ENCODE measurements around the gene THAP9. TPM values are rescaled to one million over a fixed set of nuclear protein-coding genes. Genes with fewer than 3 reads are reported as not detected.
"Not testable (repeated sequence)": the region's sequence is repeated elsewhere in the genome, so short reads cannot be mapped to it uniquely, and the experiment has no call there.

THAP9 gene
- total RNA-seq, 1 experiment from 2014 or later, result 7.9 TPM

DNA sequence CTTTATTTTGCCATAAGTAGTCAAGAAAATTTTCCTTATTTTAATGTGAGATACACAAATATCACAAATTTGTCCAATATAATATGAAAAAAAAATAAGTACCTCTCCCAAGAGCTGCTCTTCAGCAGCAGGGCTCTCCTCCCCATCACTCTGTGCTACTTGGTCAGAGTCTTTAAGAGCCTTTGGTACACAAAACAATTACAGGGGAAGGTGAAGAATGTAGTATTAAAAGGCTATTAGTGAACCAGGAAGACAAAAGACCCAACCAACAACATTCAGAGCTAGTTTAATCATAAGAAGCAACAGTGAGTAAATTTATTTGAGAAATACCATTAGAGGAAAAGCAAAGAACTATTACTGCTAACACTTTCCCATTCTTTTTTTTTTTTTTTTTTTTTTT is 39.0 kb upstream of the THAP9 start:
- no peak overlapping the region for H3K27ac Mint-ChIP-seq (ENCODE audit: unreplicated experiment)
- ChIA-PET CTCF (no interaction called here), POLR2A (no interaction called here)
- H3K9me3 Mint-ChIP-seq (ENCODE audit: unreplicated experiment), result no peaks in the 10 kb centered on the region
- H3K4me1 Mint-ChIP-seq (ENCODE audit: low read depth, unreplicated experiment), result no peaks in the 10 kb centered on the region
- H3K27me3 Mint-ChIP-seq (ENCODE audit: insufficient read depth, unreplicated experiment), result no peaks in the 10 kb centered on the region
- no peak for DNase-seq
- no peak overlapping the region for H3K4me3 Mint-ChIP-seq (ENCODE audit: unreplicated experiment)
- TF ChIP-seq, protein P1, sequence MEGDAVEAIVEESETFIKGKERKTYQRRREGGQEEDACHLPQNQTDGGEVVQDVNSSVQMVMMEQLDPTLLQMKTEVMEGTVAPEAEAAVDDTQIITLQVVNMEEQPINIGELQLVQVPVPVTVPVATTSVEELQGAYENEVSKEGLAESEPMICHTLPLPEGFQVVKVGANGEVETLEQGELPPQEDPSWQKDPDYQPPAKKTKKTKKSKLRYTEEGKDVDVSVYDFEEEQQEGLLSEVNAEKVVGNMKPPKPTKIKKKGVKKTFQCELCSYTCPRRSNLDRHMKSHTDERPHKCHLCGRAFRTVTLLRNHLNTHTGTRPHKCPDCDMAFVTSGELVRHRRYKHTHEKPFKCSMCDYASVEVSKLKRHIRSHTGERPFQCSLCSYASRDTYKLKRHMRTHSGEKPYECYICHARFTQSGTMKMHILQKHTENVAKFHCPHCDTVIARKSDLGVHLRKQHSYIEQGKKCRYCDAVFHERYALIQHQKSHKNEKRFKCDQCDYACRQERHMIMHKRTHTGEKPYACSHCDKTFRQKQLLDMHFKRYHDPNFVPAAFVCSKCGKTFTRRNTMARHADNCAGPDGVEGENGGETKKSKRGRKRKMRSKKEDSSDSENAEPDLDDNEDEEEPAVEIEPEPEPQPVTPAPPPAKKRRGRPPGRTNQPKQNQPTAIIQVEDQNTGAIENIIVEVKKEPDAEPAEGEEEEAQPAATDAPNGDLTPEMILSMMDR (IDR thresholded peaks at IDR 0.05; ENCODE audit: insufficient read depth in 1 of 2, low read depth in 1 of 2, low read length in 1 of 2, severe bottlenecking in 1 of 2, unreplicated experiment in 1 of 2), result no peak
- Histone ChIP-seq H3K4me3 (ENCODE audit: low read depth, low read length) (no peak overlapping the region), H3K4me1 (no peaks in the 10 kb centered on the region), H3K9me3 (no peaks in the 10 kb centered on the region), H3K27me3 (replicated peaks; ENCODE audit: control insufficient read depth, insufficient read depth, low read length) (no peaks in the 10 kb centered on the region), H3K36me3 (ENCODE audit: control insufficient read depth, insufficient read depth, low read length) (no peaks in the 10 kb centered on the region)
- no TSS peak for BruUV-seq (replicated peaks)
- H3K36me3 Mint-ChIP-seq (ENCODE audit: insufficient read depth, unreplicated experiment), result peaks cover 69% of the 10 kb centered on the region
- intact Hi-C loops (cut with micrococcal nuclease; ENCODE audit: unreplicated experiment), result no loop called here

DNA sequence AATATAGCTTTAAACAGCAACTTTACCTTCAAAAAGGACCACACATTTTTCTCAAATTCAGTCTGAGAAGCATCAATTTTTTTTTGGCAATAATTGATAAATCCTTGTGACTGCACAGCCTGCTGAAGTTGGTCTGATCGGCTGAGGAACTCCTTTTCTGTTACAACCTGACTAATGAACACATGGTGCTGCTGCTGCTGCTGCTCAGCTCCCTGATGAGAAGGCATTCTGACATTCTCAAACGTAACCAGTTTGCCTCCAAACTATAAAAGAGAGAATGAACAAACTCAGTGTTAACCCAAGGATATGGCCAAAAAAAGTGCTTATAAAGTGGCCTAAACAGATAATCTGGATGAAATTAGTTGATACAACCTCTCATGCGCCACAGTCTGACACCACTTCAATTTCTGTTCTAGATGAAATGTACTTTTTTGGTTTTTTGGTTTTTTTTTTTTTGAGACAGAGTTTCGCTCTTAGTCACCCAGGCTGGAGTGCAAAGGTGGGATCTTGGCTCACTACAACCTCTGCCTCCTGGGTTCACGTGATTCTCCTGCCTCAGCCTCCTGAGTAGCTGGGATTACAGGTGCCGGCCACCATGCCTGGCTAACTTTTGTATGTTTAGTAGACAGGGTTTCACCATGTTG is 36.1 kb upstream of the THAP9 start:
- H3K9me3 Mint-ChIP-seq (ENCODE audit: unreplicated experiment), result no peaks in the 10 kb centered on the region
- no peaks in the 10 kb centered on the region for H3K27me3 Mint-ChIP-seq (ENCODE audit: insufficient read depth, unreplicated experiment)
- TF ChIP-seq, protein P1 (IDR thresholded peaks at IDR 0.05; ENCODE audit: insufficient read depth in 1 of 2, low read depth in 1 of 2, low read length in 1 of 2, severe bottlenecking in 1 of 2, unreplicated experiment in 1 of 2), result no peak
- no peaks in the 10 kb centered on the region for H3K9me3 ChIP-seq
- H3K36me3 Mint-ChIP-seq (ENCODE audit: insufficient read depth, unreplicated experiment), result peaks cover 80% of the 10 kb centered on the region
- H3K4me3 Mint-ChIP-seq (ENCODE audit: unreplicated experiment), result no peak overlapping the region
- DNase-seq, result no peak
- no TSS peak for BruUV-seq (replicated peaks)
- ChIA-PET POLR2A (no interaction called here), CTCF (no interaction called here)
- intact Hi-C loops (cut with micrococcal nuclease; ENCODE audit: unreplicated experiment), result no loop called here
- H3K36me3 ChIP-seq (ENCODE audit: control insufficient read depth, insufficient read depth, low read length), result no peaks in the 10 kb centered on the region
- H3K4me1 ChIP-seq, result no peaks in the 10 kb centered on the region
- no peaks in the 10 kb centered on the region for H3K27me3 ChIP-seq (replicated peaks; ENCODE audit: control insufficient read depth, insufficient read depth, low read length)
- no peak overlapping the region for H3K27ac Mint-ChIP-seq (ENCODE audit: unreplicated experiment)
- no peaks in the 10 kb centered on the region for H3K4me1 Mint-ChIP-seq (ENCODE audit: low read depth, unreplicated experiment)
- no peak overlapping the region for H3K4me3 ChIP-seq (ENCODE audit: low read depth, low read length)

DNA sequence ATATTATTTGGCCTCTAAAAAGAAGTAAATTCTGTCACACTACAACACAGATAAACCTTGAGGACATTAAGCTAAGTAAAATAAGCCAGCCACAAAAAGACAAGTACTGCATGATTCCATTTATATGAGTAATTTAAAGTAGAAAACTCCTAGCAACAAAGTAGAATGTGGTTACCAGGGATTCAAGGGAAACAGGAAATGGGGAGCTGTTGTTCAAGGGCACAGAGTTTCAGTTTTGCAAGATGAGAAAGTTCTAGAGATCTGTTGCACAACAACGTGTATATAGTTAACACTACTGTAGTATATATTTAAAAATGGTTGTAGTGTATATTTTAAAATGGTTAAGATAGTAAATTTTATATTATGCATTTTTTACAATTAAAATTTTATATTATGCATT is 34.9 kb upstream of the THAP9 start:
- Mint-ChIP-seq H3K9me3 (ENCODE audit: unreplicated experiment) (no peaks in the 10 kb centered on the region), H3K4me1 (ENCODE audit: low read depth, unreplicated experiment) (no peaks in the 10 kb centered on the region), H3K27ac (ENCODE audit: unreplicated experiment) (no peak overlapping the region), H3K4me3 (ENCODE audit: unreplicated experiment) (no peak overlapping the region), H3K36me3 (ENCODE audit: insufficient read depth, unreplicated experiment) (peaks cover 91% of the 10 kb centered on the region), H3K27me3 (ENCODE audit: insufficient read depth, unreplicated experiment) (no peaks in the 10 kb centered on the region)
- TF ChIP-seq, protein P1 (IDR thresholded peaks at IDR 0.05; ENCODE audit: insufficient read depth in 1 of 2, low read depth in 1 of 2, low read length in 1 of 2, severe bottlenecking in 1 of 2, unreplicated experiment in 1 of 2), result no peak
- no peak for DNase-seq
- ChIA-PET POLR2A (no interaction called here), CTCF (no interaction called here)
- no peaks in the 10 kb centered on the region for H3K4me1 ChIP-seq
- no peaks in the 10 kb centered on the region for H3K27me3 ChIP-seq (replicated peaks; ENCODE audit: control insufficient read depth, insufficient read depth, low read length)
- no peaks in the 10 kb centered on the region for H3K9me3 ChIP-seq
- BruUV-seq (replicated peaks), result no TSS peak
- no peak overlapping the region for H3K4me3 ChIP-seq (ENCODE audit: low read depth, low read length)
- no peaks in the 10 kb centered on the region for H3K36me3 ChIP-seq (ENCODE audit: control insufficient read depth, insufficient read depth, low read length)
- intact Hi-C loops (cut with micrococcal nuclease; ENCODE audit: unreplicated experiment), result no loop called here

DNA sequence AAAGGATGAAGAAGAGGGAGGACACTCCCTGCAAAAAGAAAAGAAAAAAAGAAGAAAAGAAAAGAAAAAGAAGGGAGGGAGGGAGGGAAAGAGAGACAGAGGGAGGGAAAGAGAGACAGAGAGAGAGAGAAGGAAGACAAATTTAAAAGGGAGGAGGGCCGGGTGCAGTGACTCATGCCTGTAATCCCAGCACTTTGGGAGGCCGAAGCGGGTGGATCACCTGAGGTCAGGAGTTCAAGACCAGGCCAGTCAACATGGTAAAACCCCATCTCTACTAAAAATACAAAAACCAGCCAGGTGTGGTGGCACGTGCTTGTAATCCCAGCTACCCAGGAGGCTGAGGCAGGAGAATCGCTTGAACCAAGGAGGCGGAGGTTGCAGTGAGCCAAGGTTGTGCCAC is 34.5 kb upstream of the THAP9 start:
- H3K4me3 Mint-ChIP-seq (ENCODE audit: unreplicated experiment); BruUV-seq (replicated peaks); H3K36me3 ChIP-seq (ENCODE audit: control insufficient read depth, insufficient read depth, low read length); DNase-seq; H3K4me1 Mint-ChIP-seq (ENCODE audit: low read depth, unreplicated experiment); CTCF ChIA-PET; H3K4me3 ChIP-seq (ENCODE audit: low read depth, low read length); H3K4me1 ChIP-seq; H3K9me3 ChIP-seq; H3K9me3 Mint-ChIP-seq (ENCODE audit: unreplicated experiment); H3K27me3 ChIP-seq (replicated peaks; ENCODE audit: control insufficient read depth, insufficient read depth, low read length); H3K27ac Mint-ChIP-seq (ENCODE audit: unreplicated experiment); POLR2A ChIA-PET; H3K27me3 Mint-ChIP-seq (ENCODE audit: insufficient read depth, unreplicated experiment); intact Hi-C loops (cut with micrococcal nuclease; ENCODE audit: unreplicated experiment): not testable (repeated sequence)
- peaks cover 92% of the 10 kb centered on the region for H3K36me3 Mint-ChIP-seq (ENCODE audit: insufficient read depth, unreplicated experiment)
